Measurements from ENCODE around the gene DRC7. TPM values are rescaled to one million over a fixed set of nuclear protein-coding genes. Genes with fewer than 3 reads are reported as not detected.
A peak's percentile ranks its signal among the peaks of the same experiment; 100 is the strongest.

DRC7 gene
- total and polyA plus RNA-seq, 9 of the 15 experiments (the other 6 are each of a cell fraction or from before 2014, with no cell fraction given): 0.04 to 0.33 (median 0.12) TPM; not detected in 3

- no peak for TF ChIP-seq ZMIZ1 (IDR thresholded peaks at IDR 0.05; ENCODE audit: low read depth in 2 of 2, low read length in 2 of 2)
- TF ChIP-seq POLR3A (IDR thresholded peaks at IDR 0.05; ENCODE audit: borderline replicate concordance, extremely low read depth, insufficient read depth, insufficient read length): no peak
- no peak for TF ChIP-seq TBP (optimal IDR thresholded peaks at IDR 0.05; ENCODE audit: low read depth, low read length)
- TF ChIP-seq ELF2 (CRISPR knock-in tag; IDR thresholded peaks at IDR 0.05): no peak
- no peak for TF ChIP-seq PPARD (CRISPR knock-in tag; IDR thresholded peaks at IDR 0.05)
- no peak for TF ChIP-seq ERF (CRISPR knock-in tag; IDR thresholded peaks at IDR 0.05)
- TF ChIP-seq PRDM10 (IDR thresholded peaks at IDR 0.05; ENCODE audit: partially characterized antibody): no peak
- TF ChIP-seq RB1 (IDR thresholded peaks at IDR 0.05; ENCODE audit: low read depth): no peak
- TF ChIP-seq TAL1 (IDR thresholded peaks at IDR 0.05): no peak
- TF ChIP-seq SRSF7 (optimal IDR thresholded peaks at IDR 0.05; ENCODE audit: low read depth, low read length): no peak
- TF ChIP-seq SETDB1 (IDR thresholded peaks at IDR 0.05; ENCODE audit: low read length): no peak
- no peak for TF ChIP-seq HNRNPK (IDR thresholded peaks at IDR 0.05; ENCODE audit: low read depth, low read length, poor library complexity, severe bottlenecking)
- TF ChIP-seq MAZ (CRISPR knock-in tag; conservative IDR thresholded peaks at IDR 0.05 in 1 of 2, IDR thresholded peaks at IDR 0.05 in 1 of 2): peak in 1 of 2 experiments; percentile 24; a peak in 1 of 4 replicates
- TF ChIP-seq ZBTB34 (CRISPR knock-in tag; IDR thresholded peaks at IDR 0.05): no peak
- peak; percentile 35 for TF ChIP-seq MEIS2 (IDR thresholded peaks at IDR 0.05; ENCODE audit: partially characterized antibody)
- TF ChIP-seq THRAP3 (IDR thresholded peaks at IDR 0.05; ENCODE audit: borderline replicate concordance): no peak
- no peak for TF ChIP-seq NFE2 (IDR thresholded peaks at IDR 0.05; ENCODE audit: low read depth)
Observed at GRCh38 chr16:57651344-57652333, 43.0 kb upstream of the DRC7 start (continued).
